Mesenchymal stem cell (in vitro differentiated cells and primary cell): Measurements from ENCODE around the gene NBPF6. TPM values are rescaled to one million over a fixed set of nuclear protein-coding genes. Genes with fewer than 3 reads are reported as not detected.
"Not testable (repeated sequence)": the region's sequence is repeated elsewhere in the genome, so short reads cannot be mapped to it uniquely, and the experiment has no call there.

ENCODE experiments used
- DNase-seq: peaks from one replicate; pipeline ENCODE4 v3.0.0-alpha.2; 2013
- H2AFZ ChIP-seq: one replicate; pipeline ENCODE4 v1.6.1; 2013; ENCODE audit warnings: low read depth, mild to moderate bottlenecking, control low read depth, inconsistent platforms, low read length, moderate library complexity
- H2AK5ac ChIP-seq: 2 replicates; pipeline ENCODE4 v1.6.1; 2013; ENCODE audit warnings: low read length, moderate library complexity, mild to moderate bottlenecking, inconsistent platforms; ENCODE audit not compliant: severe bottlenecking
- H2BK120ac ChIP-seq: one replicate; pipeline ENCODE4 v1.6.1; 2013; ENCODE audit warnings: low read depth, mild to moderate bottlenecking, inconsistent platforms, low read length, moderate library complexity
- H2BK12ac ChIP-seq, 2 experiments: one replicate each; pipeline ENCODE4 v1.6.1; 2013; ENCODE audit warnings: inconsistent platforms in 2 of 2, low read length in 2 of 2, mild to moderate bottlenecking in 2 of 2, moderate library complexity in 2 of 2, control low read depth in 1 of 2
- H2BK15ac ChIP-seq: one replicate; pipeline ENCODE4 v1.6.1; 2013; ENCODE audit warnings: mild to moderate bottlenecking, low read depth, inconsistent platforms; ENCODE audit not compliant: poor library complexity, severe bottlenecking
- H2BK5ac ChIP-seq: 2 replicates; pipeline ENCODE4 v1.6.1; 2013; ENCODE audit warnings: low read depth, mild to moderate bottlenecking, low read length, control low read depth, inconsistent platforms; ENCODE audit not compliant: poor library complexity, severe bottlenecking
- H3K14ac ChIP-seq, 2 experiments: one replicate each; pipeline ENCODE4 v1.6.1; 2013; ENCODE audit warnings: inconsistent platforms in 2 of 2, low read length in 2 of 2, control low read depth in 1 of 2, mild to moderate bottlenecking in 1 of 2, moderate library complexity in 1 of 2
- H3K18ac ChIP-seq, 2 experiments: one replicate each; pipeline ENCODE4 v1.6.1; 2013; ENCODE audit warnings: inconsistent platforms in 2 of 2, low read length in 2 of 2, control low read depth in 1 of 2, low read depth in 1 of 2, mild to moderate bottlenecking in 1 of 2
- H3K23ac ChIP-seq, 2 experiments: one replicate each; pipeline ENCODE4 v1.6.1; 2013; ENCODE audit warnings: inconsistent platforms in 2 of 2, low read length in 2 of 2, mild to moderate bottlenecking in 2 of 2, moderate library complexity in 2 of 2, control low read depth in 1 of 2
- H3K27ac ChIP-seq: 2 replicates; pipeline ENCODE4 v1.5.1; 2013; ENCODE audit warnings: mild to moderate bottlenecking, moderate library complexity, low read length, control low read depth, inconsistent platforms; ENCODE audit not compliant: poor library complexity, severe bottlenecking
- H3K27me3 ChIP-seq, 2 experiments: 2 replicates each; pipeline versions ENCODE4 v1.6.1 to v1.7.0; 2013; ENCODE audit warnings: low read length in 2 of 2, mild to moderate bottlenecking in 2 of 2, moderate library complexity in 2 of 2, control low read depth in 1 of 2, inconsistent platforms in 1 of 2; ENCODE audit not compliant: control insufficient read depth in 1 of 2, insufficient read depth in 1 of 2
- H3K36me3 ChIP-seq, 2 experiments: 2 replicates each; pipeline versions ENCODE4 v1.6.1 to v1.7.0; 2013; ENCODE audit warnings: low read length in 2 of 2, control low read depth in 1 of 2, inconsistent platforms in 1 of 2, low read depth in 1 of 2, mild to moderate bottlenecking in 1 of 2; ENCODE audit not compliant: insufficient read depth in 2 of 2, control insufficient read depth in 1 of 2
- H3K4ac ChIP-seq, 2 experiments: one replicate each; pipeline ENCODE4 v1.6.1; 2013; ENCODE audit warnings: inconsistent platforms in 2 of 2, low read length in 2 of 2, mild to moderate bottlenecking in 2 of 2, moderate library complexity in 2 of 2, control low read depth in 1 of 2, low read depth in 1 of 2
- H3K4me1 ChIP-seq: 2 replicates; pipeline ENCODE4 v1.6.1; 2013; ENCODE audit warnings: low read depth, low read length, control low read depth; ENCODE audit not compliant: control insufficient read depth, insufficient read depth
- H3K4me2 ChIP-seq: 2 replicates; pipeline ENCODE4 v1.6.1; 2013; ENCODE audit warnings: low read length, mild to moderate bottlenecking, inconsistent platforms; ENCODE audit not compliant: poor library complexity, severe bottlenecking
- H3K4me3 ChIP-seq, 2 experiments: 2 replicates each; pipeline versions ENCODE4 v1.5.1 to v1.7.0; 2013; ENCODE audit warnings: low read length in 2 of 2, mild to moderate bottlenecking in 2 of 2, control low read depth in 1 of 2, low read depth in 1 of 2; ENCODE audit not compliant: insufficient read depth in 1 of 2
- H3K79me1 ChIP-seq: replicated peaks from 2 replicates; pipeline ENCODE4 v1.6.1; 2013; ENCODE audit warnings: mild to moderate bottlenecking, control low read depth, low read length, inconsistent platforms; ENCODE audit not compliant: poor library complexity, severe bottlenecking
- H3K9ac ChIP-seq: 2 replicates; pipeline ENCODE4 v1.7.0; 2013; ENCODE audit warnings: mild to moderate bottlenecking, low read length, moderate library complexity
- H3K9me3 ChIP-seq: 2 replicates; pipeline ENCODE4 v1.7.0; 2013; ENCODE audit warnings: mild to moderate bottlenecking, low read length; ENCODE audit not compliant: control insufficient read depth
- H4K8ac ChIP-seq: one replicate; pipeline ENCODE4 v1.6.1; 2013; ENCODE audit warnings: inconsistent platforms, mild to moderate bottlenecking, low read length, moderate library complexity
- H4K91ac ChIP-seq: one replicate; pipeline ENCODE4 v1.6.1; 2013; ENCODE audit warnings: mild to moderate bottlenecking, low read length, inconsistent platforms
- WGBS: methylation state at CpG from one replicate; pipeline ENCODE4 v1.1.7; 2013; ENCODE audit warnings: mixed read lengths; 5-methylcytosine and 5-hydroxymethylcytosine counted together
- polyA plus RNA-seq, 2 experiments: library from polyadenylated mRNA; stranded (reverse); fragments of 200-250 nt; gene quantifications; one replicate each; pipeline ENCODE4 v1.2.3, GENCODE V29; 2013

Gene NBPF6
- not detected for polyA plus RNA-seq (2013, experiment 1 of 2)
- not detected for polyA plus RNA-seq (2013, experiment 2 of 2)

GRCh38 chr1:108450043-108450442 is at the start of gene NBPF6:
Gene NBPF6 (plus strand): TSS chr1:108450343. CDS start chr1:108450602, 259 bp downstream.
- not testable (repeated sequence) for DNase-seq, H3K79me1 ChIP-seq, H3K14ac ChIP-seq, H4K8ac ChIP-seq, H3K9ac ChIP-seq, H4K91ac ChIP-seq, H3K4ac ChIP-seq, H2BK120ac ChIP-seq, H3K9me3 ChIP-seq, H3K23ac ChIP-seq, H2BK5ac ChIP-seq, H3K18ac ChIP-seq, H2BK15ac ChIP-seq, H3K4me3 ChIP-seq, H3K4me2 ChIP-seq, H3K4me1 ChIP-seq, H3K36me3 ChIP-seq, H2BK12ac ChIP-seq, H3K27me3 ChIP-seq, H2AK5ac ChIP-seq, H2AFZ ChIP-seq, H3K27ac ChIP-seq
- WGBS = no CpG with 5 or more reads among the region's 5 CpGs

- not testable (repeated sequence) for DNase-seq, H4K8ac ChIP-seq, H2BK12ac ChIP-seq, H3K23ac ChIP-seq, H3K79me1 ChIP-seq, H3K4me2 ChIP-seq, H3K36me3 ChIP-seq, H3K14ac ChIP-seq, H4K91ac ChIP-seq, H2BK5ac ChIP-seq, H3K4me1 ChIP-seq, H2BK120ac ChIP-seq, H3K9me3 ChIP-seq, H2BK15ac ChIP-seq, H3K27me3 ChIP-seq, H2AK5ac ChIP-seq, H3K27ac ChIP-seq, H3K9ac ChIP-seq, H3K4ac ChIP-seq, H3K4me3 ChIP-seq, H2AFZ ChIP-seq, H3K18ac ChIP-seq
- WGBS = no CpG with 5 or more reads among the region's 6 CpGs
These were observed 38.9 kb upstream of the NBPF6 start for GRCh38 chr1:108411098-108411833.

- not testable (repeated sequence) for H2AFZ ChIP-seq, DNase-seq, H3K27me3 ChIP-seq, H4K91ac ChIP-seq, H3K4me3 ChIP-seq, H3K14ac ChIP-seq, H2BK120ac ChIP-seq, H3K79me1 ChIP-seq, H3K4me2 ChIP-seq, H3K4ac ChIP-seq, H2BK12ac ChIP-seq, H3K27ac ChIP-seq, H2AK5ac ChIP-seq, H3K4me1 ChIP-seq, H3K23ac ChIP-seq, H2BK15ac ChIP-seq, H3K36me3 ChIP-seq, H4K8ac ChIP-seq, H3K9ac ChIP-seq, H3K18ac ChIP-seq, H3K9me3 ChIP-seq, H2BK5ac ChIP-seq
- WGBS = no CpG with 5 or more reads among the region's 5 CpGs
These were observed 30.0 kb upstream of the NBPF6 start for GRCh38 chr1:108420129-108420528.

GRCh38 chr1:108421061-108421916 is 28.9 kb upstream of the NBPF6 start:
- not testable (repeated sequence) for H2AK5ac ChIP-seq, H3K4me2 ChIP-seq

More at GRCh38 chr1:108421061-108421916, 28.9 kb upstream of the NBPF6 start:
- not testable (repeated sequence) for H3K18ac ChIP-seq, H3K4me1 ChIP-seq, H4K91ac ChIP-seq, H3K9ac ChIP-seq, H3K36me3 ChIP-seq, H3K27me3 ChIP-seq, H3K23ac ChIP-seq, H2BK12ac ChIP-seq, H4K8ac ChIP-seq, H3K14ac ChIP-seq, H2BK5ac ChIP-seq, H3K79me1 ChIP-seq, DNase-seq, H3K27ac ChIP-seq, H2BK120ac ChIP-seq, H3K9me3 ChIP-seq, H3K4me3 ChIP-seq, H2BK15ac ChIP-seq, H2AFZ ChIP-seq, H3K4ac ChIP-seq
- WGBS = no CpG with 5 or more reads among the region's 61 CpGs
